ENCODE data around the gene GAGE13. TPM values are rescaled to one million over a fixed set of nuclear protein-coding genes. Genes with fewer than 3 reads are reported as not detected.
A peak's percentile ranks its signal among the peaks of the same experiment; 100 is the strongest.
"Not testable (repeated sequence)": the region's sequence is repeated elsewhere in the genome, so short reads cannot be mapped to it uniquely, and the experiment has no call there.

GAGE13 gene
- total RNA-seq, 2 donors from 2014 or later, result not detected

DNA sequence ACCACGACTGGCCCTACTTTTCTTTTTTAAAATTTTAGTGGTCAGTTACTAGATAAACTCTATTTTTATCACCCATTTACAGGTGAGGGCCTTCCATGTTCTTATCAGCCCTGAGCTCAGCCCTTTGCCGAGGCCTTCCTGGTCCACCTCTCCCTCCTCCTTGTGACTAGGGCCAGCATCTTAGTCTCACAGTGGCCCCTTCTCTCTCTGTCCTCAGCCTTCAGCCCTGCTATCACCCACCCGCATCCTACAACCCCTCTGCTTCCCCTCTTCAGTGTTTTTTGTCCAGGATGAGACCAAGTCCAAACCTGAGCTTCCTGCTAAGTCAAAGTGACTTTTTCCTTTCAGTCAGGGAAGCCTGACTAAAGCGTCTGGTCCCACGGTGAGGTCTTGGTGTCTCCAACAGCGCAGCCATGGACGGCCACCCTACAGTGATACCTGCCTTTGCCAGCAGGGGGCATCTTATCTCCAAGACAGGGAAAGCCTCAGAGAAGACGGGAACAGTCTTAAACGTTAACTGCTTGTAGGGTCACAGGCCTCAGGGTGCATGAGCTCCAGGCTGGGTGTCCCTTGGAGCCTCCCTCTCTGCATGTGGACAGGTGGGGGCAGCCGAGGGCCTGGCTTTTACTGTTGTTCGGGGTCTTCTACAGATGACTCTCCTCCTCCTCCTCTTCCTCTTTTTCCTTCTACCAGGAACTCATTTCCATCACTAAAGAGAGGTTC lies 39.6 kb upstream of the GAGE13 start:
- no peaks in the 10 kb centered on the region for H3K27me3 Mint-ChIP-seq (ENCODE audit: insufficient read depth)
- peaks cover 56% of the 10 kb centered on the region for H3K9me3 Mint-ChIP-seq
- H3K9me3 ChIP-seq (ENCODE audit: control insufficient read depth, low read length), result no peaks in the 10 kb centered on the region
- DNase-seq, result peak; percentile 92
- TF ChIP-seq, protein P1, sequence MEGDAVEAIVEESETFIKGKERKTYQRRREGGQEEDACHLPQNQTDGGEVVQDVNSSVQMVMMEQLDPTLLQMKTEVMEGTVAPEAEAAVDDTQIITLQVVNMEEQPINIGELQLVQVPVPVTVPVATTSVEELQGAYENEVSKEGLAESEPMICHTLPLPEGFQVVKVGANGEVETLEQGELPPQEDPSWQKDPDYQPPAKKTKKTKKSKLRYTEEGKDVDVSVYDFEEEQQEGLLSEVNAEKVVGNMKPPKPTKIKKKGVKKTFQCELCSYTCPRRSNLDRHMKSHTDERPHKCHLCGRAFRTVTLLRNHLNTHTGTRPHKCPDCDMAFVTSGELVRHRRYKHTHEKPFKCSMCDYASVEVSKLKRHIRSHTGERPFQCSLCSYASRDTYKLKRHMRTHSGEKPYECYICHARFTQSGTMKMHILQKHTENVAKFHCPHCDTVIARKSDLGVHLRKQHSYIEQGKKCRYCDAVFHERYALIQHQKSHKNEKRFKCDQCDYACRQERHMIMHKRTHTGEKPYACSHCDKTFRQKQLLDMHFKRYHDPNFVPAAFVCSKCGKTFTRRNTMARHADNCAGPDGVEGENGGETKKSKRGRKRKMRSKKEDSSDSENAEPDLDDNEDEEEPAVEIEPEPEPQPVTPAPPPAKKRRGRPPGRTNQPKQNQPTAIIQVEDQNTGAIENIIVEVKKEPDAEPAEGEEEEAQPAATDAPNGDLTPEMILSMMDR (conservative IDR thresholded peaks at IDR 0.05), result peak; percentile 74
- H3K27me3 ChIP-seq (ENCODE audit: control insufficient read depth, insufficient read depth, low read length, poor library complexity, severe bottlenecking), result no peaks in the 10 kb centered on the region
- no peaks in the 10 kb centered on the region for H3K36me3 ChIP-seq (ENCODE audit: control insufficient read depth, insufficient read depth, low read length)
- H3K9ac ChIP-seq (ENCODE audit: extremely low read depth, low read length, poor library complexity, severe bottlenecking), result no peak overlapping the region
- H3K36me3 Mint-ChIP-seq (ENCODE audit: low read depth), result no peaks in the 10 kb centered on the region
- H3K4me3 ChIP-seq (ENCODE audit: low read length), result no peak overlapping the region
- H3K4me1 Mint-ChIP-seq, result no peaks in the 10 kb centered on the region
- H3K27ac Mint-ChIP-seq, result no peak overlapping the region
- 39% methylated on average over 10 of the region's 11 CpGs; no CpG with 5 or more reads in 1 of the 2 experiments for WGBS, 2 experiments (ENCODE audit: insufficient coverage in 1 of 2, insufficient read length in 1 of 2)
- no peak overlapping the region for H3K4me3 Mint-ChIP-seq
- H3K27ac ChIP-seq (ENCODE audit: low read depth, low read length), result no peak overlapping the region
- H3K4me1 ChIP-seq (ENCODE audit: control insufficient read depth, insufficient read depth, low read length), result no peaks in the 10 kb centered on the region

DNA sequence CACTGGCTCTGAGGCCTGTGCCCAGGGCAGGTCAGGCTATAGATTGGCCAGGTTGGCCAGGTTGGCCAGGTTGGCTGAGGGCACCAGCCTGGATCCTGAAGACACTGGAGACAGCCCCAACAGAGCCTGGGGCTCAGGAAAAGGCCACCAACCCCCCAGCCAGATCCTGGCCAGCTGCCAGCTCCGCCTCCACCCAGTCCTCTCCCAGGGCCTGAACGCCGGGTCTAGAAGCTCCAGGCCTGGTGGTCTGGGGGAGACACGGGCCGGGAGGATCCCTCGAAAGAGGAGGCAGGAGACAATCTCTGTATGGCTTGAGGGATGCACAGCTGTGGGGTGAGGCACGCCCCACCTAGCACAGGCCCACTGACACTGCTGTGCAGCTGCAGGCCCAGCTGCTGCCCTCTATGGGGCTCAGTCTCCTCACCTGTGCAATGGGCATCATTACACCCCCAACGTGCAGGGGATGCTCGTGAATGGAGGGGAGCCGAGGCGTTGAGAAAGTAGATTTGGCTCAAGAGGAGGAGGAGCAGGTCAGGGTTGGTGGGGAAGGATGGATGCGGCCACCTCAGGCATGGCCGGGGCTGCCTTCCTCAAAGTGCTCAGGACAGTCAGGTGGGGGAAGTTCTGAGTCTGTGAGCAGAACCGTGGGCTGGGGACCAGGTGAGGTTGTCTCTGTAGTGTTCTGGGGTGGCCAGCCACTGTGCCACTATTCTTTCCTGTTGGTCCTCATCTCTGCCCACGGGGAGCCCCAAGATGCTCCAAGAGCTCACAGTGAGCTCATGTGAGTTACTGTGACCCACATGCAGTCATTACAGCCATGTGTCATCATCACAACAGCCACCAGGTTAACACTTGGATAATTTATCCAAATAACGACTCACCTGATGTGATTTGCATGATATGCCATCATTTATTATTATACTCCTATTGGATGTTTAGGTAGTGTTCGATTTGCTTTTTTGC lies 38.7 kb upstream of the GAGE13 start:
- WGBS, 2 experiments (ENCODE audit: insufficient coverage in 1 of 2, insufficient read length in 1 of 2), result 94 to 100% methylated on average over 1 to 14 of the region's 17 CpGs
- H3K9ac ChIP-seq (ENCODE audit: extremely low read depth, low read length, poor library complexity, severe bottlenecking), result no peak overlapping the region
- Mint-ChIP-seq H3K27me3 (ENCODE audit: insufficient read depth) (no peaks in the 10 kb centered on the region), H3K4me3 (no peak overlapping the region), H3K36me3 (ENCODE audit: low read depth) (no peaks in the 10 kb centered on the region), H3K9me3 (peaks cover 53% of the 10 kb centered on the region), H3K4me1 (no peaks in the 10 kb centered on the region), H3K27ac (no peak overlapping the region)
- H3K27ac ChIP-seq (ENCODE audit: low read depth, low read length), result no peak overlapping the region
- no peak for DNase-seq
- H3K36me3 ChIP-seq (ENCODE audit: control insufficient read depth, insufficient read depth, low read length), result no peaks in the 10 kb centered on the region
- TF ChIP-seq, protein P1 (conservative IDR thresholded peaks at IDR 0.05), result no peak
- H3K4me1 ChIP-seq (ENCODE audit: control insufficient read depth, insufficient read depth, low read length), result no peaks in the 10 kb centered on the region
- H3K9me3 ChIP-seq (ENCODE audit: control insufficient read depth, low read length), result no peaks in the 10 kb centered on the region
- H3K4me3 ChIP-seq (ENCODE audit: low read length), result no peak overlapping the region
- H3K27me3 ChIP-seq (ENCODE audit: control insufficient read depth, insufficient read depth, low read length, poor library complexity, severe bottlenecking), result no peaks in the 10 kb centered on the region

DNA sequence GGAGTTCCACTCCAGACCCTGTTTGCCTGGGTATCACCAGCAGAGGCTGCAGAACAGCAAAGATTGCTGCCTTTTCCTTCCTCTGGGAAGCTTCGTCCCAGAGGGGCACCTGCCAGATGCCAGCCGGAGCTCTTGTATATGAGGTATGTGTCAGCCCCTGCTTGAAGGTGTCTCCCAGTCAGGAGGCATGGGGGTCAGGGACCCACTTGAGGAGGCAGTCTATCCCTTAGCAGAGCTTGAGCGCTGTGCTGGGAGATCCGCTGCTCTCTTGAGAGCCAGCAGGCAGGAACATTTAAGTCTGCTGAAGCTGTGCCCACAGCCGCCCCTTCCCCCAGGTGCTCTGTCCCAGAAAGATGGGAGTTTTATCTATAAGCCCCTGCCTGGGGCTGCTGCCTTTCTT lies 32.1 kb upstream of the GAGE13 start:
- H3K27me3 Mint-ChIP-seq (ENCODE audit: insufficient read depth); H3K36me3 ChIP-seq (ENCODE audit: control insufficient read depth, insufficient read depth, low read length); H3K36me3 Mint-ChIP-seq (ENCODE audit: low read depth); H3K4me3 Mint-ChIP-seq; H3K4me1 Mint-ChIP-seq; H3K4me1 ChIP-seq (ENCODE audit: control insufficient read depth, insufficient read depth, low read length); H3K27ac ChIP-seq (ENCODE audit: low read depth, low read length); DNase-seq; H3K27ac Mint-ChIP-seq; H3K9me3 ChIP-seq (ENCODE audit: control insufficient read depth, low read length); H3K9ac ChIP-seq (ENCODE audit: extremely low read depth, low read length, poor library complexity, severe bottlenecking); H3K27me3 ChIP-seq (ENCODE audit: control insufficient read depth, insufficient read depth, low read length, poor library complexity, severe bottlenecking); H3K4me3 ChIP-seq (ENCODE audit: low read length): not testable (repeated sequence)
- 86% methylated on average over 4 of the region's 5 CpGs; no CpG with 5 or more reads in 1 of the 2 experiments for WGBS, 2 experiments (ENCODE audit: insufficient coverage in 1 of 2, insufficient read length in 1 of 2)
- peaks cover 72% of the 10 kb centered on the region for H3K9me3 Mint-ChIP-seq

Measured in endodermal cell (in vitro differentiated cells).